T-helper 17 cell (primary cell): ENCODE data around the gene NSD1. TPM values are rescaled to one million over a fixed set of nuclear protein-coding genes. Genes with fewer than 3 reads are reported as not detected.

ENCODE experiments used
- ATAC-seq: fragments of 150-1000 bp; cut with Tn5 transposase; 2 replicates; pipeline ENCODE4 v1.10.0; 2021; ENCODE audit warnings: mild to moderate bottlenecking, moderate library complexity
- DNase-seq, 3 donors: peaks; one replicate each; pipeline versions ENCODE4 v3.0.0 to v3.0.0-alpha.2; 2020 to 2021
- H3K9me3 ChIP-seq: one replicate; pipeline ENCODE4 v1.7.0; 2013; ENCODE audit warnings: low read length, mild to moderate bottlenecking; ENCODE audit not compliant: control insufficient read depth, poor library complexity, severe bottlenecking
- H3K27ac Mint-ChIP-seq: one replicate; pipeline ENCODE4 v1.8.0; 2022; ENCODE audit warnings: mild to moderate bottlenecking, moderate library complexity, mixed read lengths
- H3K27me3 Mint-ChIP-seq: one replicate; pipeline ENCODE4 v1.8.0; 2022; ENCODE audit warnings: mixed read lengths
- H3K36me3 Mint-ChIP-seq: one replicate; pipeline ENCODE4 v1.8.0; 2022; ENCODE audit warnings: low read depth, mixed read lengths
- H3K4me1 Mint-ChIP-seq: one replicate; pipeline ENCODE4 v1.8.0; 2022; ENCODE audit warnings: mild to moderate bottlenecking, mixed read lengths
- H3K4me3 Mint-ChIP-seq: one replicate; pipeline ENCODE4 v1.8.0; 2022; ENCODE audit warnings: mild to moderate bottlenecking, moderate library complexity, mixed read lengths
- total RNA-seq, 4 donors: library from RNA in 2 of 4; stranded (reverse) in 2 of 4; gene quantifications; one replicate each; pipeline ENCODE4 v1.2.3 and lab custom pipeline; 2022 to 2026

The NSD1 gene
- total RNA-seq, 2 donors from 2014 or later = 103 TPM

DNA sequence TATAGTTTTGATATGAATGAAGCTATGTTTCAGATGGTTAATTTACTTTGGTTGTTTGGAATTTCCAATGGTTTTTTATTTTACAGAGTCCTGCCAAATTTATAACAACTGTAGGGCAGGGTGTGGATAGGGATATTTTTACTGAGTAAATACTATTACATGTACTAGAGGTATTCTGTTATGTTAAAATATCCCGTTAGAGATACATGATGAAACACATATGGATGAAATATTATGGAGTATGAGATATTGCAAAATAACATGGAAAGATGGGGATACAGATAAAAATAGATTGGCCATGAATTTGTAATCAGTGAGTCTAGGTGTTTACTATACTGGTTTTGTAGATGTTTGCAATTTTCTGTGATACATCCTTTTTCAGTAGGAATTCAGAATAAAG lies 93.3 kb downstream of the NSD1 start:
- no peaks in the 10 kb centered on the region for H3K27me3 Mint-ChIP-seq
- no peak overlapping the region for H3K4me3 Mint-ChIP-seq
- peaks cover 27% of the 10 kb centered on the region for H3K4me1 Mint-ChIP-seq
- H3K9me3 ChIP-seq = no peaks in the 10 kb centered on the region
- peaks cover 6% of the 10 kb centered on the region for H3K36me3 Mint-ChIP-seq
- ATAC-seq (no peak), DNase-seq (no peak)
- H3K27ac Mint-ChIP-seq = no peak overlapping the region

DNA sequence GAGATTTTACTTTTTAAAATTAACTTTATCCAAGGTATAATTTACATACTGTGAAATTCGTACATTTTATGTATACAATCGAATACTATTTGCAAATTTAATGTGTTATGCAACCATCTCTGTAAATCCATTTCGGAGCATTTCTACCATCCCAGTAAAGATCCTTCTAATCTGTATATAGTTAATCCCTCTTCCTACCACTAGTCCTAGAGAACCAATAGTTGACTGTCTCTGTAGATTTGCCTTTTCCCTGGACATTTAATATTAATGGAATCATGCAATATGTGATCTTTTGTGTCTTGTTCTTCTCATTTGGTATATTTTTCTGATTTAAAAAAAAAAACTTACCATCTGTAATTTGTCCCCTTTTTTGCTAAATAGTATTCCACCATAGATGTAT lies 95.2 kb downstream of the NSD1 start:
- DNase-seq (no peak), ATAC-seq (no peak)
- H3K4me3 Mint-ChIP-seq = no peak overlapping the region
- H3K36me3 Mint-ChIP-seq = peaks cover 6% of the 10 kb centered on the region
- H3K4me1 Mint-ChIP-seq = peaks cover 29% of the 10 kb centered on the region
- no peaks in the 10 kb centered on the region for H3K27me3 Mint-ChIP-seq
- no peak overlapping the region for H3K27ac Mint-ChIP-seq
- H3K9me3 ChIP-seq = no peaks in the 10 kb centered on the region

DNA sequence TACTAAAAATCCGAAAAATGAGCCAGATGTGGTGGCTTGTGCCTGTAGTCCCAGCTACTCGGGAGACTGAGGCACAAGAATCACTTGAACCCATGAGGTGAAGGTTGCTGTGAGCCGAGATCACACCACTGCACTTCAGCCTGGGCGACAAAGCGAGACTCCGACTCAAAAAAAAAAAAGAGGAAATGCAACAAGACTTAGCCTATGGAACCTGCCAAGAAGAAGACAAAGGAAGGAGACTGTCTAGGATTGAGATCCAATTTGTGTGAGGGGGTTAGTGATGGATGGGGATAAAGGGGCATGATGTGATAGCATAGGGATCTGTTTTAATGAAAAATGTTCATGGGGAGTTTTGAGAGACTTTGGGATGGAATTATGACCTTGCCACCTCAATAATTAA lies 97.1 kb downstream of the NSD1 start:
- no peak overlapping the region for H3K4me3 Mint-ChIP-seq
- peaks cover 6% of the 10 kb centered on the region for H3K36me3 Mint-ChIP-seq
- H3K9me3 ChIP-seq = no peaks in the 10 kb centered on the region
- H3K27ac Mint-ChIP-seq = no peak overlapping the region
- H3K4me1 Mint-ChIP-seq = peaks cover 25% of the 10 kb centered on the region
- no peaks in the 10 kb centered on the region for H3K27me3 Mint-ChIP-seq
- no peak for ATAC-seq
- DNase-seq = no peak

DNA sequence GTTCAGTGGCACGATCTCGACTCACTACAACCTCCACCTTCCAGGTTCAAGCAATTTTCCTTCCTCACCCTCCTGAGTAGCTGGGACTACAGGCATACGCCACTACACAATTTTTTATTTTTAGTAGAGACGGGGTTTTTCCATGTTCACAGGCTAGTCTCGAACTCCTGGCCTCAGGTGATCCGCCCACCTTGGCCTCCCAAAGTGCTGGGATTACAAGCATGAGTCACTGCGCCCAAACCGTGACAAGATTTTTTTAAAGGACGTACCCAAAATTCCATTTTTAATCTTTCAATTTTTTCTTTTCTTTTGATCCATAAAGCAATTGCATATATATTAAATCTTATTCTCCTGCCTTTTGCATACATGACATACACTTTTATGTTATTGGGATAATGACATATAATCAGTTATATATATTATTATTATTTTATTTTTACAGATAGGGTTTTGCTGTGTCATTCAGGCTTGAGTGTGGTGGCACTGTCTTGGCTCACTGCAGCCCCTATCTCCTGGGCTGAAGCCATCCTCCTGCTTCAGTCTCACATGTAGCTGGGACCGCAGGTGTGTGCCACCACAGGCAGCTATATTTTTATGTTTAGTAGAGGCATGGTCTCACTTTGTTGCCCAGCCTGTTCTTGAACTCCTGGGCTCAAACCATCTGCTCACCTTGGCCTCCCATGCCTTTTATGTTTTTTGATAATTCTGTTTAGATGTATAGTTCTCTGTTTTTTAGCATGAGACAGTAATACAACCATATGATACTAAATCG lies 98.1 kb downstream of the NSD1 start:
- H3K9me3 ChIP-seq = no peaks in the 10 kb centered on the region
- no peak overlapping the region for H3K4me3 Mint-ChIP-seq
- H3K27ac Mint-ChIP-seq = no peak overlapping the region
- H3K27me3 Mint-ChIP-seq = no peaks in the 10 kb centered on the region
- DNase-seq = no peak
- peaks cover 8% of the 10 kb centered on the region for H3K36me3 Mint-ChIP-seq
- no peak for ATAC-seq
- peaks cover 25% of the 10 kb centered on the region for H3K4me1 Mint-ChIP-seq

DNA sequence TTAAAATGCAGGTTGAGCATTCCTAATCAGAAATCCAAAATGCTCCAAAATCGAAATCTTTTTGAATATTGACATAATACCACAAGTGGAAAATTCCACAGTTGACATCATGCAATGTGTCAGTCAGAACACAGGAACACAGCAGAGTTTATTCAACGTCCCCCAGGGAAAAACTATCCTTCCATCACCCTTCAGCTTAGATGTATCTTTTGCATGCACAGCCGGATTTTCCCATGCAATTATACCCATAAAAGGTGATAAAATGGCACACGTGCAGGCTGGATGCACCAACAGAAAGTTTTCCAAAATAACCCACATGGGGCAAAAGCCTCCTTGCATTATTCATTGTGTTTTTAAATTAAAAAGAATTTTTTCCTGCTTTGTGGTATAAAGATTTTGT lies 98.8 kb downstream of the NSD1 start:
- Mint-ChIP-seq H3K4me3 (no peak overlapping the region), H3K27me3 (no peaks in the 10 kb centered on the region), H3K36me3 (peaks cover 8% of the 10 kb centered on the region), H3K27ac (no peak overlapping the region), H3K4me1 (peaks cover 20% of the 10 kb centered on the region)
- no peaks in the 10 kb centered on the region for H3K9me3 ChIP-seq
- DNase-seq (no peak), ATAC-seq (no peak)

DNA sequence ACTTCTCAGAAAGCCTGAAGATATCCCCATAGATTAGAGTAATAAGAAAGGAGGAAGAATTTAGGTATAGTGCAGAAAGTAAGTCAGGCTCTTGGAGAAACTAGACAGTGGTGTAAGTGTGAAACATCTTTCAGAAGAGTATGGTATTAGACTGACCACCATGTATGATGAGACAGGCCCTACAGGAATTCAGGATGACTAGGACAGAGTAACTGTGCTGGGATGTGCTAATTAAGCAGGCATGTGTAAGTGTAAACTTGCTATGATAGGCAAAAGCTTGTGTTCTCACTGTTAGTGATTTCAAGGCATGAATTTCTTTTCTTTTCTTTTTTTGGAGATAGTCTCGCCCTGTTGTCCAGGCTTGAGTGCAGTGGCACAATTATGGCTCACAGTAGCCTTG lies 99.2 kb downstream of the NSD1 start:
- H3K36me3 Mint-ChIP-seq = peaks cover 10% of the 10 kb centered on the region
- no peak overlapping the region for H3K4me3 Mint-ChIP-seq
- ATAC-seq (no peak), DNase-seq (no peak)
- H3K27ac Mint-ChIP-seq = no peak overlapping the region
- peaks cover 21% of the 10 kb centered on the region for H3K4me1 Mint-ChIP-seq
- H3K9me3 ChIP-seq = no peaks in the 10 kb centered on the region
- H3K27me3 Mint-ChIP-seq = no peaks in the 10 kb centered on the region

DNA sequence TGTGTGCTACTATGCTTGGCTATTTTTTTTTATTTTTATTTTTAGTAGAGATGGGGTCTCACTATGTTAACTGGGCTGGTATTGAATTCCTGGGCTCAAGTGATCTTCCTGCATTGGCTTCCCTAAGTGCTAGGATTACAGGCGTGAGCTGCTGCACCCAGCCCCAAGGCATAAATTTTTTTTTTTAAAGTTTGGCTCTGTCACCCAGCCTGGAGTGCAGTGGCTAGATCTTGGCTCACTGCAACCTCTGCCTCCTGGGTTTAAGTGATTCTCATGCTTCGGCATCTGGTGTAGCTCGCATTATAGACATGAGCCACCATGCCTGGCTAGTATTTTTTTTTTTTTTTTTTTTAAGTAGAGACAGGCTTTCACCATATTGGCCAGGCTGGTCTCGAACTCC lies 99.6 kb downstream of the NSD1 start:
- DNase-seq (no peak), ATAC-seq (no peak)
- peaks cover 23% of the 10 kb centered on the region for H3K4me1 Mint-ChIP-seq
- H3K9me3 ChIP-seq = no peaks in the 10 kb centered on the region
- H3K27me3 Mint-ChIP-seq = no peaks in the 10 kb centered on the region
- no peak overlapping the region for H3K4me3 Mint-ChIP-seq
- no peak overlapping the region for H3K27ac Mint-ChIP-seq
- peaks cover 12% of the 10 kb centered on the region for H3K36me3 Mint-ChIP-seq

DNA sequence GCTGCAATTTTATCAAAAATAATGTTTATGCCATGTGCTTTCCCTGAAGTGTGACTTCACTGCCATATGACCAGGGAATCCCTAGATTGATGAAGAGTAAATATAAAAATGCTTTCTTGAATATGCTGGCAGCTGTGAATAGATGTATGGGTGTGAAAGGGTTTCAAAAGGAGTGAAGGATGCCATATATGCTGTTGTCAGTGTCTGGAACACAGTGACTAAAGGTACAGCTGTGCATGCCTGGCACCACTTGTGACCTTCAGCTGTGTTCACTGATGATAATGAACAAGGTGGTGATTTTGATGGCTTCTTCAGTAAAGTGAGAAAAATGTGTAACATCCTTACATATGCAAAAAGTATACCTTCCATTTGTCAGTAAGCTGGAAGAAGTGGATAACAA lies 100.2 kb downstream of the NSD1 start:
- peak overlapping the region; percentile 2 for H3K27ac Mint-ChIP-seq
- H3K9me3 ChIP-seq = no peaks in the 10 kb centered on the region
- no peak for ATAC-seq
- no peak for DNase-seq
- H3K4me1 Mint-ChIP-seq = peaks cover 23% of the 10 kb centered on the region
- no peaks in the 10 kb centered on the region for H3K27me3 Mint-ChIP-seq
- no peak overlapping the region for H3K4me3 Mint-ChIP-seq
- H3K36me3 Mint-ChIP-seq = peaks cover 12% of the 10 kb centered on the region

DNA sequence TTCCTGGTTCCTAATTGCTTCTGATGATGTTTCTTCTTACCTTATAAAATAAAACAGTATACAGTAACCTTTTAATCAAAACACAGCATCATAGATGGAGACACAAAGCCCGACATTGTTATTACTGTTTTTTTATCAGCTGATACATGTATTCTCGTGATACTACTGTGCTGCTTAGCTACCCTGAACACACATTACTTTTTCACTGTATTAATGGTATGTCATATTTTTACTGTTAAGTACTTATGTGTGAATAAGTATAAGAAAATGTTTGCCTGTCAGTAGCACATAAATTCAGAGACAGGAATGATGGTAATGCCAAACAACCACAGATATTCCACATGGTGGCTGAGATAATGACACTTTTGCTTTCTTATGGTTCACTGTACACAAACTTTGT lies 101.3 kb downstream of the NSD1 start:
- no peaks in the 10 kb centered on the region for H3K9me3 ChIP-seq
- H3K4me3 Mint-ChIP-seq = no peak overlapping the region
- H3K36me3 Mint-ChIP-seq = peaks cover 12% of the 10 kb centered on the region
- peaks cover 18% of the 10 kb centered on the region for H3K4me1 Mint-ChIP-seq
- peak overlapping the region; percentile 2 for H3K27ac Mint-ChIP-seq
- ATAC-seq (no peak), DNase-seq (no peak)
- no peaks in the 10 kb centered on the region for H3K27me3 Mint-ChIP-seq

DNA sequence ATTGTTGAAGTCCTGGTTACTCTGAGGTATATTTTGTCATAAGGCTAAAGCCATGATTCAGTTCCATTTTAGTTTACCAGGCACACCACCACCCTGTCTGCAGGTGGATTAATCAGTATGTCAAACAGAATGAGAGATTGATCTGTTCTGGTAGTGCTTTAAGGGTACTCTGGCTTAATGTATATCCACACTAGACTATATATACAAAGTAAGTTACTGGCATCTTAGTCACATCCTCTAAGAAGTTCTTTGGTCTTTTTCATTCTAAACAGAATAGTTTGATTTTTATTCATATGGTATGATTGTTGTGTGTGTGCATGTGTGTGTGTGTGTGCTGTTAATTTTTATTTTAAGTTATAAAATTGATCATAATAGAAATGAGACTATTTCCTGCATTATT lies 108.2 kb downstream of the NSD1 start:
- H3K27ac Mint-ChIP-seq = no peak overlapping the region
- H3K36me3 Mint-ChIP-seq = peaks cover 3% of the 10 kb centered on the region
- H3K9me3 ChIP-seq = no peaks in the 10 kb centered on the region
- H3K4me3 Mint-ChIP-seq = no peak overlapping the region
- no peaks in the 10 kb centered on the region for H3K27me3 Mint-ChIP-seq
- ATAC-seq = no peak
- peaks cover 7% of the 10 kb centered on the region for H3K4me1 Mint-ChIP-seq
- DNase-seq = no peak

DNA sequence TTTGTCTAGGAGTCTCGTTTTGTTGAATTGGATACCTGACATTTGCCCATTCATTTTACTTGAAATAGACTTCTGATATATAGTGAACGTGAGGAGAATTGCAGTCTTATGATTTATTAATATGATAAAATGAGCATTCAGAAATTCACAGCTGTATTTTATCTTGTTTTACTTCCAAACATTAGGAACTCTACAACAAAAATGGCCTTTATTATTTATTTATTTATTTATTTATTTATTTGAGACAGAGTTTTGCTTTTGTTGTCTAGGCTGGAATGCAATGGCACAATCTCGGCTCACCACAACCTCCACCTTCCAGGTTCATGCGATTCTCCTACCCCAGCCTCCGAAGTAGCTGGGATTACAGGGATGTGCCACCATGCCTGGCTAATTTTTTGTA lies 108.7 kb downstream of the NSD1 start:
- DNase-seq (no peak), ATAC-seq (no peak)
- H3K36me3 Mint-ChIP-seq = peaks cover 3% of the 10 kb centered on the region
- H3K27ac Mint-ChIP-seq = no peak overlapping the region
- no peak overlapping the region for H3K4me3 Mint-ChIP-seq
- H3K9me3 ChIP-seq = no peaks in the 10 kb centered on the region
- peaks cover 7% of the 10 kb centered on the region for H3K4me1 Mint-ChIP-seq
- H3K27me3 Mint-ChIP-seq = no peaks in the 10 kb centered on the region

DNA sequence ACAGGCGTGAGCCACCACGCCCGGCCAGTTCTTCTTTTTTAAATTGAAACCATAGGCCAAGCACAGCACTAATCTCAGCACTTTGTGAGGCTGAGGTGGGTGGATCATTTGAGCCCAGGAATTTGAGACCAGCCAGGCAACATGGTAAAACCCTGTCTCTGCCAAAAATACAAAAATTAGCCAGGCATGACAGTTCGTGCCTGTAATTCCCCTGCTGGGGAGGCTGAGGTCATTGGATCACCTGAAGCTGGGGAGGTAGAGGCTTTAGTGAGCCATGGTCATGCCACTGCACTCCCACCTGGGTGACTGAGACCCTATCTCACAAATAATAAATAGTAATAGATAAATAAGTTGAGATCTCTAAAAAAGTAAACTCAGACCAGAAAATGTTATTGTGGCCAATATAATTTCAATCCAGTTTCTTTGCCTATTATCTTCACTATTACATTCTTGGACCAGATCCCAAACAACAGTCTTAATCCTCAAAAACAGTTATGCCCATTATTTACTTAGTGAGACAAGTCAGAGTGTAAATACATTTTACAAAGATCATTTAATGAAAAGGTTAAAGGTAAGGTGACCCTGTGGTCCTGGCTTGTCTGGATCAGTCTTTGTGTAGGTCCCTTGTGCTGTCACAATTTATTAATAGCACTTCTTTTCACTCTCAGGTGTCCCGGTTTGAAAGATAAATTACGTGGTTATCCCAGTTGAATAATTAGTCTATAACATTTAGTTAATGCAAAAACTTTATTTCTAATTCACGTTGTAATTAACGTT lies 116.4 kb downstream of the NSD1 start:
- no peaks in the 10 kb centered on the region for H3K9me3 ChIP-seq
- Mint-ChIP-seq H3K36me3 (peaks cover 10% of the 10 kb centered on the region), H3K27ac (no peak overlapping the region), H3K27me3 (no peaks in the 10 kb centered on the region), H3K4me1 (peaks cover 6% of the 10 kb centered on the region), H3K4me3 (no peak overlapping the region)
- ATAC-seq (no peak), DNase-seq (no peak)

DNA sequence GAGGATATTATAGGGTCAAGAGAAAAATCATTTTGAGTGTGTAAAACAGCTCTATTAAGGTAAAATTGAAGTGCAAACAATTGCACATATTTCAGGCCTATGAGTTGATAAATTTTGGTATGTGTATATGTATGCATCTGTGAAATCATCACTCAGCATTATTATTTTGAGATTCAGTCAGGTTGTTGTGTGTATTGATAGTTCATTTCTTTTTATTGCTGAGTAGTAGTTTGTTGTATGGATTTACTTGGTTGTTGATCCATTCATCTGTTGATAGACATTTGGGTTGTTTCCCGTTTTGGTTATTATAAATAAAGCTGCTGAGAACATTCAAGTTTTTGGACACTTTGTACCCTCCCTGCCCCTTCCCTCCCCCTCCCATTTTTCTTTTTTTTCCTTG lies 119.7 kb downstream of the NSD1 start:
- DNase-seq = no peak
- Mint-ChIP-seq H3K4me1 (peaks cover 4% of the 10 kb centered on the region), H3K27ac (no peak overlapping the region), H3K36me3 (peaks cover 10% of the 10 kb centered on the region), H3K4me3 (no peak overlapping the region), H3K27me3 (no peaks in the 10 kb centered on the region)
- no peaks in the 10 kb centered on the region for H3K9me3 ChIP-seq
- no peak for ATAC-seq

DNA sequence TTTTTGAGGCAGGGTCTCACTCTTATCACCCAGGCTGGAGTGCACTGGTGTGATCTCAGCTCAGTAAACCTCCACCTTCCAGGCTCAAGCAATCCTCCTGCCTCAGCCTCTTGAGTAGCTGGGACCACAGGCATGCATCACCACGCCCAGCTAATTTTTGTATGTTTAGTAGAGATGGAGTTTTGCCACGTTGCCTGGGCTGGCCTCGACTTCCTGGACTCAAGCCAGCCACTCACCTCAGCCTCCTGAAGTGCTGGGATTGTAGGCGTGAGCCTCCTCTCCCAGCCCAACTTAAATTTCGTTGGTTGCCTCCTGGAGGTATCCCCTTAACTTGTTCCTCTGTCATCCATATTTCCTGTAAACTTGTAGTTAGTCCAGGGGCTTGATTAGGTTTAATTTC lies 122.7 kb downstream of the NSD1 start:
- Mint-ChIP-seq H3K27me3 (no peaks in the 10 kb centered on the region), H3K4me3 (no peak overlapping the region), H3K4me1 (peaks cover 7% of the 10 kb centered on the region), H3K36me3 (peaks cover 12% of the 10 kb centered on the region), H3K27ac (peak overlapping the region; percentile 73)
- no peaks in the 10 kb centered on the region for H3K9me3 ChIP-seq
- ATAC-seq (no peak), DNase-seq (no peak)
